CD4-positive, alpha-beta T cell treated with Interleukin-10 for 1 hour (primary cell): ENCODE data around the gene DIP2A.
"Not testable (repeated sequence)": the region's sequence is repeated elsewhere in the genome, so short reads cannot be mapped to it uniquely, and the experiment has no call there.

Source experiments
- DNase-seq: peaks from one replicate; pipeline ENCODE4 v3.0.0-alpha.2; 2020

Gene DIP2A

DNA sequence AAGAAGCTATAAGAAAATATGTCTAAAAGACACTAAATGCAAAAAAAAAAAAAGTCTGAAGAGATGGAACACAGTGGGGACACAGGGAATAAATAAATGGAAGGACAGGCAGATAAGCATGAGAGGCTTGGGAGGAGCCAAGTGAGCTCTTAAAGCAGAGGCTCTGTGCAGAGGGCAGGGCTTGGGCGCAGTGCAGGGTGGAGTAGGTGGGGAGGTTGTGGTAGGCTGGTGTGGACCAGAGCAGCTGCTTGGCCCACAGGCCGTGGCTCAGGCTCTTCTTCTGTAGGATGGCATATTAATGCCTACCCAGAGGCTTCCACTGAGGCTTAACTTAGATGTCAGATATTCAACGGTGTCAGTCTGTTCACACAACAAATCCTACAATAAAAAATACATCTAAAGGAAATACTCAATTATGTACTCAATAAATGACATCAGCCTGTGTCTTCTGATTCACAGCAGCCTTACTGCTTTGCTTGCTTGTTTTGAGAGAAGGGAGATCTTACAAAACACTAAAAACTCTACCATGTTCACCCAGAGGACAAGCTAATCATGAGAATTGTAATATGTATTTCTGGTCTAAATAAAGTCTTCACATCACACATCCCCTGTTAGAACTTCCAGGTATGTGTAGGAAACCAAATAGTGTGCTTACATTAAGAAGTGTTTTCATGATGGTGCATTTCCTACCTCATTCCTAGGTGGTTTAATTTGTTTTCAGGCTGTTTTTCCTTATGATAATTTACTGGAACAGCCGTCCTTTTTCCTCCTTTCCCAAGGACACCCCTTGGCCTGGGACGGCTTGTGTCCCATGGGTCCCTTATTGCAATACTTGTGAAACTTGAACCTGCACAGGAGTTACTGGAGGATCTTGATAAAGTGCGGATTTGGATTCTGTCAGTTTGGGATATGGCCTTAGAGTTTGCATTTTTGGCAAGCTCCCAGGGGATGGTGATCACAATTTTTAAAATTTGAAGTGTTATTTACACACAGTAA is 24.9 kb downstream of the DIP2A start:
- DNase-seq = peak; percentile 30

DNA sequence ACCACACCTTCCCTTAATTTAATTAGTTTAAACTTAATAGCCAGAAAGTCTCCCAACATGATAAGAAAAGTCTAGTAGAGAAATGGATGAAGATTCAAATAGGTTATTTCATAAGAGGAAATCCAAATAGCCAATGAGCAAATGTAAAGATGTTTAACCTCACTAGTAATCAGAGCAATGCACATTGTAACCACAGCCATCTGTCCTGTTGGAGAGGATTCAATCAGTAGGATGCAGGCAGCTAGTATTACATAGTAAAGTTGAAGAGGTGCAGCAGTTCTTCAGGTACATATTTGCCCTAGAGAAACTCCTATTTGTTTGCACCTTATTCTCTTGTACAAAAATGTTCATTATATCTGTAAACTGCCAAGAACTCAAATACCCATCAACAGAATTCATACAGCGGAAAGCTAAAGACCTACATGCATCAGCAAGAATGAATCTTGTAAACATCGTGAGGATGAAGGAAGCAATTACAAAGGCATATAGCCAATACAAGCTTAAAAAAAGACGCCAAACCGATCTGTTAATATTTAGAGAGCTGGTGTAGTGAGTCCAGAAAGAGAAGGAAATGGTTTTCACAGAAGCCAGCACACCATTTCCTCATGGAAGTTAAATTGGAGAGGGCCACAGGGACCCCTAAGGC is 27.9 kb downstream of the DIP2A start:
- DNase-seq = no peak

DNA sequence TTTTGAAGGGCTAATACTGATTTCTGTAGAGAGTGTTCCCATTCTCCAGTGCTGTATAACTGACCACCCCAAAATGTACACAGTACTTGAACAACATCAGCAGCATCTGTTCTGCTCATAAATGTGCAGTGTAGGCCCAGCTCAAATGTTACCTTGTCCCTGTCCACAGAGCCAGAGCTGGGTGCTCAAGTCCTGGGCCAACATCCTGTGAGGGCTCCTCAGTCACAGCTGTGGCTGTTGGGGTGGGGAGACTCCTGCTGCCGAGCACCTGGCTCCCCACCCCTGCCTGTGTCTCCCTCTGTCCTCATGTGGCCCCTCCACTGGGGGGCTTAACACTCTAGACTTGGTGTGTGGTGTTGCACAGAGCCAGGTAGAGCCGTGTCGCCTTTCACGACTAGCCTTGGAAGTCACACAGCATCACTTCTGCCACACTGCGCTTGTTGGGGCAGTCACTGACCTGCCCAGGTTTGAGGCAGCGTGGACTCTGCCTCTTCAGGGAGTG is 30.5 kb downstream of the DIP2A start:
- DNase-seq = no peak

- DNase-seq = no peak
Observed at GRCh38 chr21:46489800-46490199, 31.1 kb downstream of the DIP2A start.

GRCh38 chr21:46491553-46491952 is 32.9 kb downstream of the DIP2A start:
- DNase-seq = no peak

DNA sequence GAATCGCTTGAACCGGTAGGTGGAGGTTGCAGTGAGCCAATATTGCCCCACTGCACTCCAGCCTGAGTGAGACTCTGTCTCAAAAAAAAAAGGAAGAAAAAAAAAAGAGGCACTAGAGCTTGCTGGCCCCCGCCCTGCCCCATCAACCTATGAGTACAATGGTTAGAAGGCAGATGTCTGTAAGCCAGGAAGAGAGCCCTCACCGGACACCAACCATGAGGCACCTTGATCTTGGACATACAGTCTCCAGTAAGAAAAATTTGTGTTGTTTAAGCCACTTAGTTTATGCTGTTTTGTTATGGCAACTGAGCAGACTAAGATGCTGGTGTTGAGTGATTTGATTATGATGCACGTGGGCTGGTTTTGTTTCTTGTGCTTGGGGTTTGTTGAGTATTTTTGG is 34.2 kb downstream of the DIP2A start:
- DNase-seq = no peak

GRCh38 chr21:46493828-46494227 is 35.1 kb downstream of the DIP2A start:
- DNase-seq = no peak

- no peak for DNase-seq
Observed at GRCh38 chr21:46498335-46499050, 39.8 kb downstream of the DIP2A start.

DNA sequence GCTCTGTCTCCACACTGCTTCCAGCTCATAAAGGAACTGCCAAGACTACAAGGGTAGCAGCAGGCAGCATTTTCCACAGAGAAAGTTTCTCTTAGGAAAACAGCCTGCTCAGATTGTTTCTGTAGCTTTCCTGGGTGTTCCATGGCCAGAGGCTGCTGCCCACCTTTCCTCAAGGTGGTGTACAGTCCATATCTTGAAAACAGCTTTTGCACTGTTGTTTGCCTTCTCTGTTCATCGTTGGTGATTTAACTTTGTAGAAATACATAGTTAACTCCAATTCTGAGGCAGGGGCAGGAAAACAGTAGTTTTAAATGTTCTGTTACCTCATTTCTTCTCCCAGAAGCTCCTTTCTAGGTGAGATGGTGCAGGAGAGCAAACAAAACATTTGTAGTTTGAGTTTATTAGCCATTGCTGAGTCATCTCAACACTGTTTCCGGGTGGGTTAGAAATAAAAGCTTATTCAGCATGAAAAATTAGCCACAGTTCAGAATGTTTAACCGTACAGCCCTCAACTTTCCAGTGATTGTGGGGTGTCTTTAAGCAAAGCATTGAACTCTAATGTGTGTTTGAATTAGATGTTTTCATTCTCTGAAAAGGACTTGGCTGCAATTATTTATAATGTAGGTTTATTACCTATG is 41.7 kb downstream of the DIP2A start:
- peak; percentile 39 for DNase-seq

DNA sequence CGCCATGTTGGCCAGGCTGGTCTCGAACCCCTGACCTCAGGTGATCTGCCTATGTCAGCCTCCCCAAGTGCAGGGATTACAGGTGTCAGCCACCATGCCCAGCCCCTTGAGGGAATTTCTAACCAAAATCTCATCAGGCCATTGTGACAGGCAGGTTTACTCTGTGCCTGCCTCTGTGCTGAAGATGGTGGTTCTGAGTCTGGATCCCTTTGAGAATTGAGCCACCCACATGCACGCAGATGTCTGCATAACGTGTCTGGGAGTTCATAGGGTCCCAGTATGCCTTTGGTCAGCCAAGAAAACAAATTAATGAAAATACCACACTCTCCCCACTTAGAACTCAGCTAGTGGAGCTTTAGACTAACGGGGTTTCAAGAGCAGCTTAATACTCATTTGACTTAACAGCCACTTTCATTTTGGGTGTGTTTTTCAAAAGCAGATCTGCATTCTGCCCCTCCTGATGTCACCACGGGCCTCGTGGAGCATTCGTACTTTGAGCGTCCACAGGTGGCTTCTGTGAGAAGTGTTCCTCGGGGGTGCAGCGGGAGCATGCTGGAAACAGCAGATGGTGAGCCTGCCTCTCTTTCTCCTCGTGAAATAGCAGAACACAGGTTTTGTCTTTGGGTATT is 45.3 kb downstream of the DIP2A start:
- DNase-seq = no peak

- DNase-seq = no peak
Observed at GRCh38 chr21:46504666-46505065, 46.0 kb downstream of the DIP2A start.

DNA sequence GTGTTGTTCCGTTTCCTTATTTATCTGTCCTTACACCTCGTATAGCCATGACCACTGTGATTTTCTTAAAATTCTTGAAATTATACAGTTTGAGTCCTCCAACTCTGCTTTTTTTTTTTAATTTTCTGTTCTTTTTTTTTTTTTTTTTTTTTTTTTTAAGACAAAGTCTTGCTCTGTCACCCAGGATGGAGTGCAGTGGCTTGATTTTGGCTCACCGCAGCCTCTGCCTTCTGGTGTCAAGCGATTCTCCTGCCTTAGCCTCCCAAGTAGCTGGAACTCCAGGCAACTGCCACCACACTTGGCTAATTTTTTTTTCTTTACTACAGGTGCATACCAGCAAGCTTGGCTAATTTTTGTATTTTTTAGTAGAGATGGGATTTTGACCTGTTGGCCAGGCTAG is 48.9 kb downstream of the DIP2A start:
- DNase-seq = no peak

GRCh38 chr21:46509741-46510502 is 51.2 kb downstream of the DIP2A start:
- DNase-seq = no peak

DNA sequence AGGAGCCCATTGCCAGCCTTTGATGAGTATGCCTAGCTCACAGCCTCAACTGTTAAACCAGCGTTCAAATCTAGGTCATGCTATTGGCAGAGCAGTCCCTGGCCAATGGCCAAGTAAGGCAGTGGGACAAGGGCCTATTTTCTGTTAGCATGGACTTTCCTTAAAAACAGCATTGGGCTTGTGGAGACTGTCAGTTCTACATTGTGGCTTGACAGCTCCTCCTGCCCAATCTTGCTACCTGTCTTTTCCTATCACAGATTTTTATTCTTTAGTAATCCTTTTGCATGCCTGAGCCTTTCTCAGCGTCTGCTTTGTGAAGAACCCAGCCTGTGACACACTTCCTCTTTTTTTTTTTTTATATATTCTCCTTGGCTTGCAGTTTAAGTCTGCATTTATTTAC is 56.4 kb downstream of the DIP2A start:
- DNase-seq = peak; percentile 47

- DNase-seq = no peak
Observed at GRCh38 chr21:46516068-46516467, 57.4 kb downstream of the DIP2A start.

DNA sequence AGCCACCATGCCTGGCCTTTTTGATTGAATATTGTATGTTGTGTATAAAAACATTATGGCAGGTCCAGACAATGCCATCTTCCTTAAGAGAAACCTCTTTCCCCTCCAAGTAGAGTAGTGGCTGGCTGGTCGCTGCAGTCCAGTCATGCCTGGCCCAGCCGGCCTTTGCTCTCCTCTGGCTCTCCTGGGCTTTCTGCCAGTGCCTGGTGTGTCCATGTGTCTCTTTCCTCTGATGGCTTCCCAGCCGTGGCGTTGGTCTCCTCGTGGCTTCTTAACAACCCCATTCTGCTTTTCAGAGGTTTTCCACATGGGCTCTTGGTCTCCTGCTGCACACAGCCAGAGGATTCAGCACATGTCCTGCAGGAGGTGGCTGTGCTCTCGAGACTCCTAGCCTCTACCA is 58.7 kb downstream of the DIP2A start:
- no peak for DNase-seq

GRCh38 chr21:46518983-46519583 is 60.4 kb downstream of the DIP2A start:
- DNase-seq = no peak

DNA sequence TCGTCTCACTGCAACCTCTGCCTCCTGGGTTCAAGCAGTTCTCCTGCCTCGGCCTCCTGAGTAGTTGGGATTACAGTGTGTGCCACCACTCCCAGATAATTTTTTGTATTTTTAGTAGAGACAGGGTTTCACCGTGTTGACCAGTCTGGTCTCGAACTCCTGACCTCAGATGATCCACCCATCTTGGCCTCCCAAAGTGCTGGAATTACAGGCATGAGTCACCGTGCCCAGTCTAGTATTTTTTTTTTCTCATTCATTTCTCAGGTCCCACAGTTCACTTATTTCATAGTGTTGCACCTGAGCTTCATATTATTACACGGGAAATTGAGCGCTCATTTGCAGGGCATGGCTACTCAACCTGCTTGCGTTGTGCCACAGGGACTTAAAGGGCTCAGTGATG is 68.7 kb downstream of the DIP2A start:
- not testable (repeated sequence) for DNase-seq

DNA sequence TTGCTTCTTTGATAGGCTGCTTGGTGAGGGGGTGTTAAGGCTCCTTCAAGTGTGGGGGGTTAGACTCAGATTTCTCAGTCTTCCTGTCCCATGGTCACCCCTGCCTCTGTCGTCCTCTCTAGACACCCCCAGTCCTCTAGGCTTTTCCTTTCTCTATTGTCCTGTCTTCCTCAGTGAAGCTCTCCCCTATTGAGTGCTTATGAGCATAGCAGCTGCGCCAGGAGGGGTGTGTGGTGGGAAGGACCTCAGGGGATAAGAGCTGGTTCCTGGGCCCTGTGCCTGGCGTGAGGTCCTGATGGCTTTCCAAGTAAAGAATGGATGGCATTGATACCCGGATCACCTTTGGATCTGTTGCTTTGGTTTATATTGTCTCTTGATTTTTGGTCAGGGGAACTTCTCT is 69.1 kb downstream of the DIP2A start:
- no peak for DNase-seq

DNA sequence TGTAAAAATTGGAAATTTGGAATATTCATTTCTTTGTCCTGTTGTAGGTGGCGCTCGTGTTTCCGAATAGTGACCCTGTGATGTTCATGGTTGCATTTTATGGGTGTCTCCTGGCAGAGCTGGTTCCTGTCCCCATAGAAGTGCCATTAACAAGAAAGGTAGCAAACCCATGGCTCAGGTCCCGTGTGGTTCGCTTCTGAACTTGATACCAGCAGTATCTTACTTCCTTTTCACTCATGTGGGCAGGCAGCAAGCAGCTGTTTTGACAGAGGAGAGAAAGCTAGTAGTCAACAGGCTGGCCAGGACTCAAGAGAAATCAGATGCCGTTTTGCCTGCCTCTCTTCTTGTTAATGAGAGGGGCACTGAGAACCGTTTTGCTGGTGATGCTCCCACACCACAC is 73.4 kb downstream of the DIP2A start:
- DNase-seq = peak; percentile 42

- DNase-seq = no peak
Observed at GRCh38 chr21:46537026-46537425, 78.3 kb downstream of the DIP2A start.
